IPS-NIHi11 (cell line): Measurements from ENCODE around the gene ZNF444.
"Not testable (repeated sequence)": the region's sequence is repeated elsewhere in the genome, so short reads cannot be mapped to it uniquely, and the experiment has no call there.

ENCODE experiments used
- DNase-seq: peaks from one replicate; pipeline ENCODE4 v3.0.0; 2012; ENCODE audit warnings: mixed read lengths, low spot score

ZNF444 gene

GRCh38 chr19:56140583-56141416 is at the start of gene ZNF444:
ZNF444 (plus strand) TSS chr19:56141287; CDS start chr19:56146912, 5,625 bp downstream.
- peak; percentile 97 for DNase-seq

DNA sequence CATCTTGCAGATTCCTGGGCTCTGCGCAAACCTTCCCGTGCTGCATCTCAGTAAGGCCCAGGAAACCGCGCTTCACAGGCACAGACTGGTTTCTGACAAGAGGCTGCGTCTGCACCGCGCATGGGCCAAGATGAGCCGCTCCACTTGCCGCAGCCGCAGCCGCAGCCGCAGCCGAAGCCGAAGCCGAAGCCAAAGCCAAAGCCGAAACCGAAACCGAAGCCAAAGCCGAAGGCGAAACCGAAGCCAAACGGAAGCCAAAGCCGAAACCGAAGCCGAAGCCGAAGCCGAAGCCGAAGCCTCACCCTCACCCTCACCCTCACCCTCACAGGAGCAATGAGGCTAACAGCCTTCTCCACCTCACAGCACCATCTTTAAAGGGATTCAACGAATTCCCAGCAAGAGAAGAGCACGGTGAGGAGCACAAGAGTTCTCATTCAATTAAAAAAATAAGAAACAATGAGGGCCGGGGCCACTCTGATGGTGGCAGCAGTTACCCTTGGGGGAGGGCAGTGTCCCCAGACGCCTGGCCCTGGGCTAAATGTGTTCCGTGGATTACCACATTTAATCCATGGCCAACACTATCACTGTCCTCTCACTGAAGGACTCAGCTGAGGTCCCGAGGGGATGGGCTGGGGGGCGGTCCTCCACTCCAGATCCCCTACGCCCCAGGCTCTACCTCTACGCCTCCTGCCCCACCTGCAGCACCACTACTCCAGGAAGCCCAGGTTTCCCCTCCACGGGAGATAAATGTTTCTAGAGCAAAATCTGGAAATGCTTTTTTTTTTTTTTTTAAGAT is 49.1 kb upstream of the ZNF444 start:
- no peak for DNase-seq

DNA sequence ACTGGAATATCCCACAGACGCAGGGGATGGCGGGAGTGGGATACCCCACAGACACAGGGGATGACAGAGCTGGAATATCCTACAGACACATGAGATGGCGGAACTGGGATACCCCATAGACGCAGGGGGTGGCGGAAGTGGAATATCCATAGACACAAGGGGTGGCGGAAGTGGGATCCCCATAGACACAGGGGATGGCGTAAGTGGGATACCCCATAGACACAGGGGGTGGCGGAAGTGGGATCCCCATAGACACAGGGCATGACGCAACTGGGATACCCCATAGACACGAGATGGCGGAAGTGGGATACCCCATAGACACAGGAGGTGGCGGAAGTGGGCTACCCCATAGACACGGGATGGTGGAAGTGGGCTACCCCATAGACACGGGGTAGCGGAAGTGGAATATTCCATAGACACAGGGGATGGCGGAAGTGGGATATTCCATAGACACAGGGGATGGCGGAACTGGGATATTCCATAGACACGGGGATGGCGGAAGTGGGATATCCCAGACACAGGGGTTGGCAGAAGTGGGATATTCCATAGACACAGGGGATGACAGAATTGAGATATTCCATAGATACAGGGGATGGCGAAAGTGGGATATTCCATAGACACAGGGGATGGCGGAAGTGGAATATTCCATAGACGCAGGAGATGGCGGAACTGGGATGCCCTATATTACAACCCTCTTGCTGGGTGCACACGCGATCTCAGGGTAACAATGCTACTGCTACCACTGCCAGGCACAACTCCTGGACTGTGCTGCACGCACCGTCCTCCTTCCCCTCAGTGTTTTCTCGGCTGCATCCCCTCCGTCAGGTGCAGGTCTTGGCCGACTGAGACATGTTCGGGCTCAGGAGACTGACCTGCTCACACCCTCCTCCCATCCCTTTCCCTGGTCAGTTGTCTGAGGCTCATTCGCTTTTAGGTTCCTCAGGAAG is 48.1 kb upstream of the ZNF444 start:
- DNase-seq: no peak

- no peak for DNase-seq
These were observed 46.6 kb upstream of the ZNF444 start for GRCh38 chr19:56094449-56094848.

- DNase-seq: no peak
These were observed 44.4 kb upstream of the ZNF444 start for GRCh38 chr19:56096665-56097064.

DNA sequence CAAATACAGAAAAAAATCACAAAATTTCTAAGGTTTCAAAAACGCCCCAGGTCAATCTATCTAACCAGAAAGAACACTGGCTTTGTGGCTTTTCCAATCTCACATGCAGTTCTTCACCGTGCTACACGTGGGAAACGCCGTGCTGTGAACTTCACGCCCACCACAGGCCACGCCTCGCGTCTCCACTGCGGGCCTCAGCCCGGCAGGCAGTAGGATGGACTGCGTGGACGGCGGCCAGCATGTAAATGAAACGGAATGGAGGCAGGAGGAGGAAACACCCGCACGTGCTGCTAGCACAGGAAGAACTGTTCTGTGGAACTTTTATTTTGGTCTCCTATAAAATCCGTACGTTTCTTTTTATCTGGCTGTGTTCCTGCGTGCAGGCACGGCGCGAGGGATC is 43.8 kb upstream of the ZNF444 start:
- no peak for DNase-seq

GRCh38 chr19:56097776-56098175 is 43.3 kb upstream of the ZNF444 start:
- DNase-seq: no peak

GRCh38 chr19:56098237-56098636 is 42.9 kb upstream of the ZNF444 start:
- DNase-seq: not testable (repeated sequence)

DNA sequence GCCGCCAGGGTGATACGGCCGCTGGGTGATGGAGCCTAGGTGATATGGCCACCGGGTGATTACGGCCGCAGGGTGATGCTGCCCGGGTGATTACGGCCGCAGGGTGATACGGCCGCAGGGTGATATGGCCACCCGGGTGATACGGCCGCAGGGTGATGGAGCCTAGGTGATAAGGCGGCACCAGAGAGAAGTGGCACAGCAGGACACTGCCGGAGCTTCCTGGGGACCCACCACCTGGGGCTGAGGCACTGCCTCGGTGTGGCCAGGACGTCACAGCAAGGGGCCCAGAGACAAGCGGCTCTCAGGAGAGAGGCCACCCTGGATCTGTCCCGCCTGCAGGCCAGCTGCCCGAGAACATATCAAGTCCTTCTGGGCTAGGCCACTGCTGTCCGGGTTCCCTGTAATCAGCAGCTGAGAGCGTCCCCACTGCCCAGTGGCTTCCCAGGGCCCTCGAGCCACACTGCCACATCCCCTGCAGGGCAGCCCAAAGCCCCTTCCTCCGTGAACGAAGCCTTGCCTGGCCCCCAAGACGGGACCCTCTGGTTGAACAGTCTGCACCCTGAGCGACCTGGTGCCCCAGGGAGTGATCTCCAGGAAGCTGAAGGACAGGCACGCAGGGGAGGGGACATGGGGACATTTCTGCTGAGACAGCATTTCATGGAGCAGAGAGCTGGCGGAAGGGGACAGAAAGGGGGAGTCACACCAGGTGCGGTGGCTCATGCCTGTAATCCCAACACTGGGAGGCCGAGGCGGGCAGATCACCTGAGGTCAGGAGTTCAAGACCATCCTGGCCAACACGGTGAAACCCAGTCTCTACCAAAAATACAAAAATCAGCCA is 42.1 kb upstream of the ZNF444 start:
- DNase-seq: peak; percentile 4

DNA sequence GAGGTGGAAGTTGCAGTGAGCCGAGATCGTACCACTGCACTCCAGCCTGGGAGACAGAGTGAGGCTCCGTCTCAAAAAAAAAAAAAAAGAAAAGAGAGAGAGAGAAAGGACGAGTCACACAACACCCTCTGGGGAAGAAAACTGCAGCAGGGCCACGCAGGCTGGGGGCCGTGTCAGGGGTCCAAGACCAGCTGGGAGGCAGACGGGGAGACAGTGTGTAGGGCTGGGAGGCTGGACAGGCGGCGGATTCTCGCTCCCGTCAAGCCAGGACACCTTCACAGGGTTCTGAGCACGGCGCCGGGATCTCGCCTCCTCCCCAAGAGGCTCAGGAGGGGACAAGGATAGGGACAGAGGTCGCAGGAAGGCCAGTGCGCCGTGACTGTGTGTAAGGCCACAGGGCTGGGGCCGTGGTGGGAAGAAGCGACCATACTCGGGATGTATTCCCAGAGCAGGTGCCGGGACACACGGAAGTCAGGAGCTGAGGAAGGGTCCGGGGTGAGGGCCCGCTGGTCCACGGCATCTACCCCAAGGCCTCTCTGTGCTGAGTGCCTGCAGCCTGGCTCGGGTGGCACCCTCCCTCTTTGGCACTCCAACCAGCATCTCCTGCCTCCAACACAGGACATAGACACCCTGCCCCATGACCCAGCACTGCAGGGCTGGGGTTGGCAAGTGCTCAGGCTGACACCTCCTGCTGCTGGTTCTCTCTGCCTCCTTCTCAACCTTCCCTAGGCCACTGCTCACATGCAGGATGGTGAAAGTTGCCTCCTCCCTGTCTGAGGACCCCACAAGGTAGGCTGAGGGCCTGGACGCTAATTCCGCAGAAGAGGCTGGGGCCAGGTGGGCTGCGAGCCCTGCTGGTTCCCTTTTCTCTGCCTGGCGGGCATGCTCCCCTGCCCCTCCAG is 41.2 kb upstream of the ZNF444 start:
- peak; percentile 4 for DNase-seq

GRCh38 chr19:56101095-56101494 is 40.0 kb upstream of the ZNF444 start:
- peak; percentile 10 for DNase-seq

GRCh38 chr19:56101746-56102535 is 39.1 kb upstream of the ZNF444 start:
- peak; percentile 14 for DNase-seq

- peak; percentile 3 for DNase-seq
These were observed 38.0 kb upstream of the ZNF444 start for GRCh38 chr19:56103027-56103614.

DNA sequence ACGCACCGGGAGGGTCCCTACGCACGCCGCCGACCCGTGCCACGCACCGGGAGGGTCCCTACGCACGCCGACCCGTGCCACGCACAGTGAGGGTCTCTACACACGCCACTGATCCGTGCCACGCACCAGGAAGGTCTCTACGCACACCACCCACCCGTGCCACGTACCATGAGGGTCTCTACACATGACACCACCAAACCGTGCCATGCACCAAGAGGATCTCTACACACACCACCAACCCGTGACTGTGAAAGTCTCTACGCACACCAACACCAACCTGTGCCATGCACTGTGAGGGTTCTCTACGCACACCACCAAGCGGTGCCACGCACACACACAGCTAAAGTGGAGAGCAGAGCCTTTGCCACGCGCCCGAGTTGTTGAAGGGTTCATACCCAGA is 36.7 kb upstream of the ZNF444 start:
- DNase-seq: no peak

DNA sequence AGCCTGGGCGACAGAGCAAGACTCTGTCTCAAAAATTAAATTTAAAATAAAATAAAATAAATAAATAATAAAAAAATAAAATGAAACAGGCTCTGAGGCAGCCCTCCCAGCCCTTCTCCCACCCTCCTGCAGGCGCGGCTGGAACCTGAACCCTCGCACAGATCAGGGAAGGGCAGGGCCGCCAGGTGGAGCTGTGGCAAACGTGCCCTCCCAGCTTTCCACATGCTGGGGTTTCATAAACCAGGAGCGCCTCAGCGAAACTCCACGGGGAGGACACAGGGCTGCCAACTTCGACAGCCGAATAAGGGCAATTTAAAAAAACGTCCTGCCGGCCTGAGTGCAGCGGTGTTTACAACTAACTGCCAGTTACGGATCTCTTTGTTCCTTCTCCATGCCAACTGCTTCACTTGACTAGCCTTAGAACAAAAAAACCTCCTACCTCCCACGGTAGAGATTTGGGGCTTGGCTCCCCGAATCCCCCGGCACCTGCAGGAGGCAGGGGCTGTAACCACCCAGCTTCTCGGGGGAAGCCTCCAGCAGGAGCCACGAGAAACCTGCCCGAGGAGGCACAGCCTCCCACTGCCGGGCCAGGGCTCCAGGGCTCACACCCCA is 35.9 kb upstream of the ZNF444 start:
- peak; percentile 89 for DNase-seq

DNA sequence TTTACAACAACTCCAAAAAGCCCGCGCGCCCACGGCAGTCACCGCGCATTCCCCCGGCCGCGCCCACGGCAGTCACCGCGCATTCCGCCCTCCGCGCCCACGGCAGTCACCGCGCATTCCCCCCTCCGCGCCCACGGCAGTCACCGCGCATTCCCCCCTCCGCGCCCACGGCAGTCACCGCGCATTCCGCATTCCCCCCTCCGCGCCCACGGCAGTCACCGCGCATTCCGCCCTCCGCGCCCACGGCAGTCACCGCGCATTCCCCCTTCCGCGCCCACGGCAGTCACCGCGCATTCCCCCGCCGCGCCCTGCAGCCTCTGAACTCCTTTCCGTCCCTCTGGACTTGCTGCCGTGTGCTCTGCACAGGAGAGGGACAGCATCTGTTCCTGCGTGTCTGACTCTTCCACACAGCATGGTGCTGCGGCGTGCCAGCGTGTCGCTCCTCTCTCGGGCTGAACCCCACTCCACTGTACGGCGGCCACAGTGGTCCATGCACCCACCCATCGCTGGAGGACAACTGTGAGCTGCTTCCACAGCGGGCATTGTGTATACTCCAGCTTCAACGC is 35.2 kb upstream of the ZNF444 start:
- DNase-seq: not testable (repeated sequence)

GRCh38 chr19:56106397-56106849 is 34.7 kb upstream of the ZNF444 start:
- no peak for DNase-seq

DNA sequence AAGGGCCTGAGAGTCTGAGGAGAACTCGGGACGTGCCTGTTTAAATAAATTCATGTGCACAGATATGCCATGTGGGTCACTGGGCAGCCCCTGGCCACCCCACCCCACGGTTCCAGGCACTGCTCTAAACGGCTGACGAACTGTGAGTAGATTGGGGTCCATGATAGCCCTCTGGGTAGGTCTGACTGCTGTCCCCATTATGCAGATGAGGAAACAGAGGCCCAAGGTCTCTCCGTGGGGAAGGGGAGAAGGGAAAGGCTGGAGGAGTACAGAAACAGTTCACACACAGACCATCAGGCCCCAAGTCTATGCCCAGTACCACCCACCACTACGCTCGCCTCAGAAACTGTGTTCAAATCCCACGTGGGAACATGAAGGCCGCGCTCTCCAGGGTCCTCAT is 34.1 kb upstream of the ZNF444 start:
- DNase-seq: no peak
